ENCODE data around the gene RESF1. TPM values are rescaled to one million over a fixed set of nuclear protein-coding genes. Genes with fewer than 3 reads are reported as not detected.

The RESF1 gene
- total and polyA plus RNA-seq, 9 donors = 87.1 to 304 (median 156) TPM

- Histone ChIP-seq H3K27ac (no peak overlapping the region), H3K4me3 (no peak overlapping the region), H3K36me3 (no peaks in the 10 kb centered on the region), H3K9me3 (no peaks in the 10 kb centered on the region), H3K27me3 (no peaks in the 10 kb centered on the region), H3K4me1 (ENCODE audit: insufficient read depth) (no peaks in the 10 kb centered on the region)
- intact Hi-C loops (cut with DNase I) = loop anchor here in 1 of 4 donors (10.0 kb wide), 1 partner anchor 296 kb away; the partner anchor contains the start of gene ETFBKMT
- WGBS, 3 donors = 68 to 83% (median 81%) methylated on average over 4 of the region's 4 CpGs
- no peak for TF ChIP-seq EP300 (IDR thresholded peaks at IDR 0.05)
- TF ChIP-seq, protein P1, sequence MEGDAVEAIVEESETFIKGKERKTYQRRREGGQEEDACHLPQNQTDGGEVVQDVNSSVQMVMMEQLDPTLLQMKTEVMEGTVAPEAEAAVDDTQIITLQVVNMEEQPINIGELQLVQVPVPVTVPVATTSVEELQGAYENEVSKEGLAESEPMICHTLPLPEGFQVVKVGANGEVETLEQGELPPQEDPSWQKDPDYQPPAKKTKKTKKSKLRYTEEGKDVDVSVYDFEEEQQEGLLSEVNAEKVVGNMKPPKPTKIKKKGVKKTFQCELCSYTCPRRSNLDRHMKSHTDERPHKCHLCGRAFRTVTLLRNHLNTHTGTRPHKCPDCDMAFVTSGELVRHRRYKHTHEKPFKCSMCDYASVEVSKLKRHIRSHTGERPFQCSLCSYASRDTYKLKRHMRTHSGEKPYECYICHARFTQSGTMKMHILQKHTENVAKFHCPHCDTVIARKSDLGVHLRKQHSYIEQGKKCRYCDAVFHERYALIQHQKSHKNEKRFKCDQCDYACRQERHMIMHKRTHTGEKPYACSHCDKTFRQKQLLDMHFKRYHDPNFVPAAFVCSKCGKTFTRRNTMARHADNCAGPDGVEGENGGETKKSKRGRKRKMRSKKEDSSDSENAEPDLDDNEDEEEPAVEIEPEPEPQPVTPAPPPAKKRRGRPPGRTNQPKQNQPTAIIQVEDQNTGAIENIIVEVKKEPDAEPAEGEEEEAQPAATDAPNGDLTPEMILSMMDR (IDR thresholded peaks at IDR 0.05) = no peak
- no peak for DNase-seq
Observed at GRCh38 chr12:31951008-31951407, 8.2 kb upstream of the RESF1 start.

DNA sequence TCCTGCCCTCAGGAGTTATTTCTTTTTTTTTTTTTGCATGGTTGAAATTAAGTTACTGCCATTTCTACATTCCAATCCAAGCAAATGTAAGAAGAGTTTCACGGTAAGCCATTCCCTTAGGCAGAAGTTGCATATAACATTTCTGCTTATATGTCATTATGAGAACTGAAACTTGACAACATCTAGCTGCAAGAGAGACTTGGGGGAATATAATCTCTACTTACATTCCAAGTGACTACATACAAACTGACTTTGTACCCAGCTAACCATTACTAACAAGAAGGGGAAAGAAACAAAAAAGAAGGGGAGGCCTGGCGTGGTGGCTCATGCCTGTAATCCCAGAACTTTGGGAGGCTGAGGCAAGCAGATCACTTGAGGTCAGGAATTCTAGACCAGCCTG is 7.3 kb upstream of the RESF1 start:
- 94 to 98% (median 98%) methylated on average over 2 of the region's 2 CpGs for WGBS, 3 donors

GRCh38 chr12:31952418-31952817 is 6.8 kb upstream of the RESF1 start:
- no peaks in the 10 kb centered on the region for H3K9me3 ChIP-seq
- no peak for DNase-seq
- no peak overlapping the region for H3K27ac ChIP-seq
- no peaks in the 10 kb centered on the region for H3K4me1 ChIP-seq (ENCODE audit: insufficient read depth)
- H3K27me3 ChIP-seq = no peaks in the 10 kb centered on the region
- 93 to 97% (median 95%) methylated on average over 5 of the region's 5 CpGs for WGBS, 3 donors
- H3K4me3 ChIP-seq = no peak overlapping the region
- intact Hi-C loops (cut with DNase I) = loop anchor here in 1 of 4 donors (10.0 kb wide), 1 partner anchor 298 kb away; the partner anchor contains the start of gene ETFBKMT
- no peaks in the 10 kb centered on the region for H3K36me3 ChIP-seq
- TF ChIP-seq EP300 (IDR thresholded peaks at IDR 0.05) (no peak), POLR2A (IDR thresholded peaks at IDR 0.05) (no peak)
- TF ChIP-seq, protein P1 (IDR thresholded peaks at IDR 0.05) = no peak

More for the DNA sequence above, 7.3 kb upstream of the RESF1 start:
- Histone ChIP-seq H3K27ac (no peak overlapping the region), H3K36me3 (no peaks in the 10 kb centered on the region), H3K27me3 (no peaks in the 10 kb centered on the region), H3K9me3 (no peaks in the 10 kb centered on the region), H3K4me3 (no peak overlapping the region), H3K4me1 (ENCODE audit: insufficient read depth) (no peaks in the 10 kb centered on the region)
- DNase-seq = no peak
- intact Hi-C loops (cut with DNase I) = loop anchor here in 1 of 4 donors (10.0 kb wide), 1 partner anchor 297 kb away; the partner anchor contains the start of gene ETFBKMT
- TF ChIP-seq, protein P1 (IDR thresholded peaks at IDR 0.05) = no peak
- TF ChIP-seq POLR2A (IDR thresholded peaks at IDR 0.05) = no peak
- TF ChIP-seq EP300 (IDR thresholded peaks at IDR 0.05) = no peak

- DNase-seq = no peak
- Histone ChIP-seq H3K4me3 (no peak overlapping the region), H3K27me3 (no peaks in the 10 kb centered on the region), H3K36me3 (no peaks in the 10 kb centered on the region), H3K4me1 (ENCODE audit: insufficient read depth) (no peaks in the 10 kb centered on the region), H3K27ac (no peak overlapping the region), H3K9me3 (no peaks in the 10 kb centered on the region)
- WGBS, 3 donors = 95 to 96% (median 96%) methylated on average over 7 of the region's 7 CpGs
- no peak for TF ChIP-seq POLR2A (IDR thresholded peaks at IDR 0.05)
- no peak for TF ChIP-seq EP300 (IDR thresholded peaks at IDR 0.05)
- TF ChIP-seq, protein P1 (IDR thresholded peaks at IDR 0.05) = no peak
- intact Hi-C loops (cut with DNase I) = loop anchor here in 2 of 4 donors (5.0 to 10.0 kb wide), 2 partner anchors 288 to 300 kb away; partner anchors contain the start of gene ETFBKMT (in 1 of the 2)
Observed at GRCh38 chr12:31954925-31955858, 4.0 kb upstream of the RESF1 start.
